ENCODE results near the gene MASTL.

MASTL gene

DNA sequence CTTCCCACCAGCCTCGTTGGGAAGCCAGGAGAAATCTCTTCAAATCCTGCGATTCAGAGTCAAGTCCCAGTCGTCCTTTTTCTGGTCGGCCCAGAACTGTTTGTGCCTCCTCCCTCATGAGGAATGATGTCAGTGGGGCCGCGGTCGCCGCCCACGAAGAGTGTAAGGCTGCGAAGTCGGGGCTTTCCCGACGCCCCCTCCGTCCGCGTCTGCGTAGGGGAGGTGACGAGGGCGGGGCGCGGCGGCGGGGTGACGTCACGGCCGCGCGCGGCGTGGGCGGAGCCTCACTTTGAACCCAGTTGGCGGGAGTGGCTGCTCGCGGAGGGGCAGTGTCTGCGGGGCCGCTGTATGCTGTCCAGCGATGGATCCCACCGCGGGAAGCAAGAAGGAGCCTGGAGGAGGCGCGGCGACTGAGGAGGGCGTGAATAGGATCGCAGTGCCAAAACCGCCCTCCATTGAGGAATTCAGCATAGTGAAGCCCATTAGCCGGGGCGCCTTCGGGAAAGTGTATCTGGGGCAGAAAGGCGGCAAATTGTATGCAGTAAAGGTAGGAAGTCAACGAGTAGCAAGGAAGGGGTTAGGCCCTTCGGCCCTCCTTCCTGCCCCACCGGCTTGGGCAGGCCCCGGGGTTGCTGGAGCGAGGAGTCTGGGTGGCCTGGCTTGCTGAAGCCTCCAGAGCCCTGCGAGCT lies at the start of gene MASTL:
Gene MASTL (plus strand): TSS at position 287 of the 689 bp plus-strand sequence. CDS start 75 bp downstream, at position 362.
- TF ChIP-seq, protein P1, sequence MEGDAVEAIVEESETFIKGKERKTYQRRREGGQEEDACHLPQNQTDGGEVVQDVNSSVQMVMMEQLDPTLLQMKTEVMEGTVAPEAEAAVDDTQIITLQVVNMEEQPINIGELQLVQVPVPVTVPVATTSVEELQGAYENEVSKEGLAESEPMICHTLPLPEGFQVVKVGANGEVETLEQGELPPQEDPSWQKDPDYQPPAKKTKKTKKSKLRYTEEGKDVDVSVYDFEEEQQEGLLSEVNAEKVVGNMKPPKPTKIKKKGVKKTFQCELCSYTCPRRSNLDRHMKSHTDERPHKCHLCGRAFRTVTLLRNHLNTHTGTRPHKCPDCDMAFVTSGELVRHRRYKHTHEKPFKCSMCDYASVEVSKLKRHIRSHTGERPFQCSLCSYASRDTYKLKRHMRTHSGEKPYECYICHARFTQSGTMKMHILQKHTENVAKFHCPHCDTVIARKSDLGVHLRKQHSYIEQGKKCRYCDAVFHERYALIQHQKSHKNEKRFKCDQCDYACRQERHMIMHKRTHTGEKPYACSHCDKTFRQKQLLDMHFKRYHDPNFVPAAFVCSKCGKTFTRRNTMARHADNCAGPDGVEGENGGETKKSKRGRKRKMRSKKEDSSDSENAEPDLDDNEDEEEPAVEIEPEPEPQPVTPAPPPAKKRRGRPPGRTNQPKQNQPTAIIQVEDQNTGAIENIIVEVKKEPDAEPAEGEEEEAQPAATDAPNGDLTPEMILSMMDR (IDR thresholded peaks at IDR 0.05; ENCODE audit: extremely low read depth, missing control alignments): no peak
- DNase-seq (ENCODE audit: low spot score): peak; percentile 95

- TF ChIP-seq, protein P1 (IDR thresholded peaks at IDR 0.05; ENCODE audit: extremely low read depth, missing control alignments): no peak
Observed at GRCh38 chr10:27108165-27108564, 47.0 kb upstream of the MASTL start.

GRCh38 chr10:27134371-27134770 lies 20.8 kb upstream of the MASTL start:
- TF ChIP-seq, protein P1 (IDR thresholded peaks at IDR 0.05; ENCODE audit: extremely low read depth, missing control alignments): no peak
- no peak for DNase-seq (ENCODE audit: low spot score)

More at GRCh38 chr10:27108165-27108564, 47.0 kb upstream of the MASTL start:
- no peak for DNase-seq (ENCODE audit: low spot score)

DNA sequence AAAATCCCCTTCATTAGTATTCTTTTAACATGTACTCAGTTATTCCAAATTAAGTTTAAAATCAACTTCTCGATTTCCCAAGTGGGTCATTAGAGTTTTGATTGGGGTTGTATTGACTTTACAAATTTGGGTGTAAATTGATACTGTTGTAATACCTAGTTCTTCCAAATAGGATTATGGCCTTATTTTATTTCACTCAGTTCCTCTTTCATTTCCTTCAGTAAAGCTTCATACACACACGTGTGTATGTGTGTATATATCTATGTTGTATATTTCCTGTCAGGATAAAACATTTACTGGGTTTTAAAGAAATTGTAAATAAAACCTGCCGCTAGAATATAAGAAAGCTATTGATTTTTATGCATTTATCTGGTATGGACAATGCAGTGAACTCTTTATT lies 16.9 kb upstream of the MASTL start:
- TF ChIP-seq, protein P1 (IDR thresholded peaks at IDR 0.05; ENCODE audit: extremely low read depth, missing control alignments): no peak
- DNase-seq (ENCODE audit: low spot score): no peak

- TF ChIP-seq, protein P1 (IDR thresholded peaks at IDR 0.05; ENCODE audit: extremely low read depth, missing control alignments): no peak
Observed at GRCh38 chr10:27143686-27144085, 11.5 kb upstream of the MASTL start.

GRCh38 chr10:27145937-27146336 lies 9.2 kb upstream of the MASTL start:
- TF ChIP-seq, protein P1 (IDR thresholded peaks at IDR 0.05; ENCODE audit: extremely low read depth, missing control alignments): no peak

More at GRCh38 chr10:27143686-27144085, 11.5 kb upstream of the MASTL start:
- no peak for DNase-seq (ENCODE audit: low spot score)

DNA sequence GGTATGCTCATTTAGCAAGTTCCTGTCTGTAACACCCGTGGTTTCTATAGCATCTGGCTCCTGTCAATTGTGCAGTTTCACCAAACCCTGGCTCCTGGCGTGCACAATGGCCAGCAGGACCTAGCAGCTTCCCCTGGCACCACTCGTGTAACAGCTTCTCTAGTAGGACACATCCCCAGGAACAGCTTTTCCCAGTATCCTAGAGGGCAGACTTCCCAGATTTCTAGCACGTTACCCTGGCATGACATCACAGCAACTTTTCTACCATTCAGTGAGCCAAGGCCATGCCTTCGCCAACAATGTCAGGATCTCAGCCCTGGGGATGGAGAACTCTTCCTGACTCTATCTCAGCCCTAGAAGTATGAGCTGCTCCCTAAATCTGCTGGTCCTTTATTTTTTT lies 7.5 kb upstream of the MASTL start:
- DNase-seq (ENCODE audit: low spot score): no peak
- TF ChIP-seq, protein P1 (IDR thresholded peaks at IDR 0.05; ENCODE audit: extremely low read depth, missing control alignments): no peak

More at GRCh38 chr10:27145937-27146336, 9.2 kb upstream of the MASTL start:
- no peak for DNase-seq (ENCODE audit: low spot score)
